Left cardiac atrium (tissue), 4 donors: Measurements from ENCODE around the gene TAF11L5. TPM values are rescaled to one million over a fixed set of nuclear protein-coding genes. Genes with fewer than 3 reads are reported as not detected.
"Not testable (repeated sequence)": the region's sequence is repeated elsewhere in the genome, so short reads cannot be mapped to it uniquely, and the experiment has no call there.

Experiments
- ATAC-seq, 2 donors: fragments of 200-7000 bp; cut with Tn5 transposase; one replicate each; pipeline ENCODE4 v1.9.1; 2020; ENCODE audit warnings: mild to moderate bottlenecking in 2 of 2, moderate library complexity in 2 of 2
- DNase-seq: peaks from one replicate; pipeline ENCODE4 v3.0.0-alpha.2; 2020
- intact Hi-C, 2 donors: fragments of 100-400 bp; cut with DNase I; formaldehyde crosslinking; loops; one replicate each; pipeline versions ENCODE4 v1.14.1 to v1.15.1; 2022 to 2023
- long read RNA-seq: library from polyadenylated mRNA; unstranded; transcript quantifications from one replicate; pipeline ENCODE4 v2.0.0, GENCODE V29; 2021
- total RNA-seq, 2 donors: library from RNA; stranded (reverse); fragmentation: NEBNext Ultra II Directional; extraction: Animal tissue kit (Norgen Biotek cat#: 25700); gene quantifications; one replicate each; pipeline ENCODE4 v1.2.1, GENCODE V29; 2021
- donor health status: DM: no; HTN: yes; CAD: no.
- donor health status: DM: no; HTN: yes; CAD: no; lungs with severe emphysema.
- donor health status: DM: yes; HTN: yes; CAD: no.
- donor health status: Dilated cardiomyopathy.

Gene TAF11L5
- total RNA-seq = not detected
- long read RNA-seq = 0 reads

- ATAC-seq, DNase-seq, intact Hi-C loops: not testable (repeated sequence)
Observed at GRCh38 chr5:17524935-17525334, at the start of gene TAF11L5. TSS of gene TAF11L5 (plus strand) at chr5:17525235.

DNA sequence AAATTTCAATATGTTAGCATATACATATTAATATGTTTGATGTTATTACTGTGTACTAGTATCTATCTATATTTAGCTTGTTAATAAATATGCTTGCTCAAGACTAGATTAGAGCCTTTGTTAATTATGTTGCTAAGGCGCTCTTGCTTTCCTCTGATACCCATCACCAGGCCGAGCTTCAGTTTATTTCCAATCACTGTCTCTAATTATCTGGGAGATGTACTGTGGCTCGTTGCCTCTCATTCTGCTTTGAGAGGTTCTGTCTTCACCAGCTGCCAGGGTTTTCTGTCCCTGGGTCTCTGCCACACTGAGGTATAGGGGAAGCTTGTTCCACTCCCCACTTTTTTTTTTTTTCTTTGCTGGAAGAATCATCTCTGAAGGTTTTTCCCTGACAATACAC, 48.0 kb upstream of the TAF11L5 start:
- ATAC-seq = no peak
- no peak for DNase-seq
- intact Hi-C loops = no loop called here

DNA sequence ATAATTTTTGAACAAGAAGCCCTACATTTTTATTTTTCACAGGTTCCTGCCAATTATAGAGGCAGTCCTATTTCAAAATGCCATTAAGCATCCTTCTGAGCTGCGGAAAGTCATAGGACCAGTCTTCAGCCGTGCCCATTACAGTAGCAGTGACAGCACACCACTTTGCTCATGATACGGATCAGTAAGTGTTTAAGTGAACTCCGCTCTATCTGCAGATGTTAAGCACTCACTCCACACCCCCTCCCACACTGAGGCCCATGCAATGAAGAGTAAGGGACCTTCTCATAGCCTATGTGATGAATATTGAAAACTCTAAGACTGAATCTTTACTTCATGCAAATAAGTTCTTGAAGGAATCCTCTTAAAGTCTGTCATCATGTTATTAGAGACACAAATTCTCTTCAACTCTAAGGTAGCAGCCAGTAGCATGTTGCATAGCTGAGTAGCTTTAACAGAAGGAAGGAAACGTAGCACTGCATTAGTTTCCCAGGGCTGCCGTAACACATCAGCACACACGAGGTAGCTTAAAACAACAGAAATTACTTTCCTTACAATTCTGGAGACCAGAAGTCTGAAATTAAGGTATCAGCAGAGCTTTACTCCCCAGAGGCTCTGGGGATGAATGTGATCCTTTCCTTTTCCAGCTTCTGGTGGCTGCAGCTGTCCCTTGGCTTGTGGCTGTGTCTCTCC, 47.3 kb upstream of the TAF11L5 start:
- intact Hi-C loops = no loop called here
- DNase-seq (no peak), ATAC-seq (no peak)

GRCh38 chr5:17481378-17481777, 43.7 kb upstream of the TAF11L5 start:
- no peak for ATAC-seq
- intact Hi-C loops = no loop called here
- DNase-seq = no peak

DNA sequence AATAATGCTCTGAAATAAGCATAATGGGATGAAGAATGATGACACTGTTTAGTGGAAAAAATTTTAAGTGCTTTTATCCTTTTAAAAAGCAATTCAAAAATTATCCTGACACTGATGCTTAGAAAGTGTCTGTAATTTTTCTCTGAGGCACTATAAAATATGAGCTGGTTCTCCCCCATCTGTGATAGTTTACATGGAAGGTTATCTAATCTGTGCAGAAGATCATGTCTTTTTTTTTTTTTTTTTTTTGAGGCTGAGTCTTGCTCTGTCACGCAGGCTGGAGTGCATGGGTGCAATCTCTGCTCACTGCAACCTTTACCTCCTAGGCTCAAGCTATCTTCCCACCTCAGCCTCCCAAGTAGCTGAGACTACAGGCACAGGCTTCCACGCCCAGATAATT, 42.2 kb upstream of the TAF11L5 start:
- ATAC-seq (no peak), DNase-seq (no peak)
- intact Hi-C loops = no loop called here

- ATAC-seq, intact Hi-C loops, DNase-seq: not testable (repeated sequence)
Observed at GRCh38 chr5:17486464-17487173, 38.4 kb upstream of the TAF11L5 start.

- no peak for DNase-seq
- intact Hi-C loops = no loop called here
- ATAC-seq = no peak
Observed at GRCh38 chr5:17487174-17487512, 37.9 kb upstream of the TAF11L5 start.

- intact Hi-C loops = not testable (repeated sequence)
Observed at GRCh38 chr5:17491257-17491656, 33.8 kb upstream of the TAF11L5 start.

GRCh38 chr5:17492770-17493169, 32.3 kb upstream of the TAF11L5 start:
- intact Hi-C loops = no loop called here
- DNase-seq = no peak
- no peak for ATAC-seq

More at GRCh38 chr5:17491257-17491656, 33.8 kb upstream of the TAF11L5 start:
- not testable (repeated sequence) for DNase-seq, ATAC-seq

- no peak for ATAC-seq
- intact Hi-C loops = no loop called here
- no peak for DNase-seq
Observed at GRCh38 chr5:17497446-17497845, 27.6 kb upstream of the TAF11L5 start.

DNA sequence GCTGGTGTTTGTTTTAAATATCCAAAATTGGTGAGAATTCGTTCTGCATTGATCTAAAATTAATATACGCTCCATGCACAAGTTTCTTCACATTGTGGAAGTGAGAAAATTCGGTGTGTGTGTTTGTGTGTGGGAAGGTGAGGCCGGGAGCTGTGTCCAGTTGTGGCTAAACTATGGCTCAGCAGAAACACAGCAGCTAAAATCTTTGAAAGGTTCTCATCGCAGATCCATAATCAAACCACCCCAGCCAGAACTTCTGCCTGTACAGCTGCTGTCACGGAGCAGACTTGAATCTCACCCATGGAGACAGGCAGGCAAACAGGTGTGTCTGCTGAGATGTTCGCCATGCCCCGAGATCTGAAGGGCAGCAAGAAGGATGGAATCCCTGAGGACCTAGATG, 27.1 kb upstream of the TAF11L5 start, which contains the start of gene TAF11L2:
Gene TAF11L2 (plus strand): TSS at position 301 of the 400 bp plus-strand sequence.
- DNase-seq, intact Hi-C loops, ATAC-seq: not testable (repeated sequence)

DNA sequence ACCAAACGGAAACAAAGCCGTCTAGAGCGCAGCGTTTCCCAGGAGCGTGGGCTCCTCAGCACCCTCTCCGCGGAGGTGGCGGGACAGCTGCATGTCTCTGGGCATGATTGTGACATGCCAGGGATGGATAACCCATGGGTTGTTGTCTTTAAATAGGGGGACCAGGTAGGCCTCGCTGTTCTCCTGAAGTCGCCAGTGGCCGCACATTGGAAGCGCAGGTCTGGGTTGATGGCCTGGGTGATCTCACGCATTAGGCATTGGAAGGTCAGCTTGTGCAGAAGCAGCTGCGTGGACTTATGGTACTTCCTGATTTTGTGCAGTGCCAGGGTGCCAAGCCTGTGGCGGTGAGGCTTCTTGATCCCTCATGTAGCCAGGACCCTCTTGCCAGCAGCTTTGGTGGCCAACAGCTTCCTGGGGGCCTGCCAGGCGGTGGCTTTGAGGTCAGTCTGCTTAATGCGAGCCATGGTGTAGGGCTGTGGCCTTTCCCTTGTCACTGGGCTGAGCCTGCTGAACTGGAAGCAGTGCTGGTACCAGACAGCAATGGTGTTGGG, 13.2 kb upstream of the TAF11L5 start:
- DNase-seq (no peak), ATAC-seq (no peak)
- intact Hi-C loops = no loop called here

DNA sequence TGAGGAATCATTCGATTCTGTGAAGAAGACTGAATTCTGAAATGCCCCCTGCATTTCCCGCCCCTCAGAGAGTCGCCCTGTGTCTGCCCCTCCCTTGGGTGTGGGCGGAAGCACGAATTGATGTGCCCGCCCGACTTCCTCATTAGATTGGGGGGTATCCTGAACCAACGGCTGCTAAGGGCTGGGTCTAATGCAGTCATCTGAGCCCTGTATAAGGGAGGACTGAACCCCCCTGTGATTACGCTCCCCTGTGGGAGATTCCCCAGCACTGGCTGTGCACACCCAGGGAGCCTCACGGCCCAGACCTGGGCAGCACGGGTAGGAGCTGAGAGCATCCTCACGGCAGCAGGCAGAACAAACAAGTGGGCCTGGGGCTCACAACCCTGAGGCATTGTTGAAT, 7.5 kb upstream of the TAF11L5 start:
- intact Hi-C loops, DNase-seq, ATAC-seq: not testable (repeated sequence)

DNA sequence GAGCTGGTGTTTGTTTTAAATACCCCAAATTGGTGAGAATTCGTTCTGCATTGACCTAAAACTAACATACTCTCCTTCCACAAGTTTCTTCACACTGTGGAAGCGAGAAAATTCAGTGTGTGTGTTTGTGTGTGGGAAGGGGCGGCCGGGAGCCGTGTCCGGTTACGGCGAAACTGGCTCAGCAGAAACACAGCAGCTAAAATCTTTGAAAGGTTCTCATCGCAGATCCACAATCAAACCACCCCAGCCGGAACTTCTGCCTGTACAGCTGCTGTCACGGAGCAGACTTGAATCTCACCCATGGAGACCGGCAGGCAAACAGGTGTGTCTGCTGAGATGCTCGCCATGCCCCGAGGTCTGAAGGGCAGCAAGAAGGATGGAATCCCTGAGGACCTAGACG, 7.0 kb upstream of the TAF11L5 start, which contains the start of gene TAF11L3:
Gene TAF11L3 (plus strand): TSS at position 301 of the 400 bp plus-strand sequence.
- intact Hi-C loops, ATAC-seq, DNase-seq: not testable (repeated sequence)

DNA sequence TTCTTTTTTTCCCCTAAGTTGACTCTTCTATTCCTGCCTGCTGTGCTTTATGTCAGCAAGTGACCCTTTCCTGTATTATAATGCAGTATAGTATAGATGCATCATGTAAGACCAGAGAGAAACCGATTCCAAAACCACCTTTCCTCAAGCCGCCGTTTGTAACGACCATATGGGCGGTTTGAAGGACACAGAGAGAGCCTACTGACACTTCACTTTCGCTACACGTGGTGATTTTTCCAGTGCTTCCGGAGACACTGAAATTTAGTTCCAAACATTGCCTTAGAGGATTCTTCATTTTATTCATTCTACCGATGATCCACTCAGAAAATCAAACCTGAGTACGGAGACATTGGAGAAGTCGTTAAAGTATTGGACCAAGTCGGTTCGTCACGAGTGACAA, 5.5 kb upstream of the TAF11L5 start:
- DNase-seq, intact Hi-C loops, ATAC-seq: not testable (repeated sequence)

GRCh38 chr5:17521501-17521900, 3.5 kb upstream of the TAF11L5 start, which contains the start of gene TAF11L4:
TSS of gene TAF11L4 (plus strand) at chr5:17521801.
- ATAC-seq, intact Hi-C loops, DNase-seq: not testable (repeated sequence)

DNA sequence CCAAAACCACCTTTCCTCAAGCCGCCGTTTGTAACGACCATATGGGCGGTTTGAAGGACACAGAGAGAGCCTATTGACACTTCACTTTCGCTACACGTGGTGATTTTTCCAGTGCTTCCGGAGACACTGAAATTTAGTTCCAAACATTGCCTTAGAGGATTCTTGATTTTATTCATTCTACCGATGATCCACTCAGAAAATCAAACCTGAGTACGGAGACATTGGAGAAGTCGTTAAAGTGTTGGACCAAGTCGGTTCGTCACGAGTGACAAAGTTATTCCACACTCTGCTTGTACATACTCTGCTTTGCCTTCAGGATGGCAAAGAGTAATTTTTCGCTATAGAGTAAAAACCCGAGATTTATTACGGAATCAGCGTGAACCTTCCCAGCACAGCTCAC, 1.5 kb downstream of the TAF11L5 start:
- DNase-seq, intact Hi-C loops, ATAC-seq: not testable (repeated sequence)

DNA sequence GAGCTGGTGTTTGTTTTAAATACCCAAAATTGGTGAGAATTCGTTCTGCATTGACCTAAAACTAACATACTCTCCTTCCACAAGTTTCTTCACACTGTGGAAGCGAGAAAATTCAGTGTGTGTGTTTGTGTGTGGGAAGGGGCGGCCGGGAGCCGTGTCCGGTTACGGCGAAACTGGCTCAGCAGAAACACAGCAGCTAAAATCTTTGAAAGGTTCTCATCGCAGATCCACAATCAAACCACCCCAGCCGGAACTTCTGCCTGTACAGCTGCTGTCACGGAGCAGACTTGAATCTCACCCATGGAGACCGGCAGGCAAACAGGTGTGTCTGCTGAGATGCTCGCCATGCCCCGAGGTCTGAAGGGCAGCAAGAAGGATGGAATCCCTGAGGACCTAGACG, 3.3 kb downstream of the TAF11L5 start, which contains the start of gene TAF11L6:
Gene TAF11L6 (plus strand): TSS at position 301 of the 400 bp plus-strand sequence.
- not testable (repeated sequence) for ATAC-seq

More for the DNA sequence above, 3.3 kb downstream of the TAF11L5 start, which contains the start of gene TAF11L6:
- DNase-seq, intact Hi-C loops: not testable (repeated sequence)
